CD4-positive, alpha-beta T cell treated with Interleukin-10 for 1 hour (primary cell): ENCODE data around the gene NPAT.
"Not testable (repeated sequence)": the region's sequence is repeated elsewhere in the genome, so short reads cannot be mapped to it uniquely, and the experiment has no call there.

Experiments
- DNase-seq: peaks from one replicate; pipeline ENCODE4 v3.0.0-alpha.2; 2020

NPAT gene

GRCh38 chr11:108147150-108147549 is 75.3 kb downstream of the NPAT start:
- DNase-seq: no peak

GRCh38 chr11:108144615-108145014 is 77.8 kb downstream of the NPAT start:
- no peak for DNase-seq

GRCh38 chr11:108142304-108142703 is 80.1 kb downstream of the NPAT start:
- no peak for DNase-seq

GRCh38 chr11:108137212-108137611 is 85.2 kb downstream of the NPAT start:
- no peak for DNase-seq

- DNase-seq: peak; percentile 35
Observed at GRCh38 chr11:108135845-108136544, 86.4 kb downstream of the NPAT start.

GRCh38 chr11:108132993-108133538 is 89.4 kb downstream of the NPAT start:
- not testable (repeated sequence) for DNase-seq

GRCh38 chr11:108131993-108132392 is 90.4 kb downstream of the NPAT start:
- DNase-seq: no peak

GRCh38 chr11:108128772-108129171 is 93.7 kb downstream of the NPAT start:
- no peak for DNase-seq

GRCh38 chr11:108125096-108125495 is 97.3 kb downstream of the NPAT start:
- no peak for DNase-seq

GRCh38 chr11:108122166-108122628 is 100.2 kb downstream of the NPAT start:
- DNase-seq: no peak

- peak; percentile 94 for DNase-seq
Observed at GRCh38 chr11:108121274-108122155, 100.9 kb downstream of the NPAT start, which contains the start of gene ACAT1. Gene ACAT1 (plus strand): TSS chr11:108121567. CDS start chr11:108121607, 40 bp downstream.

GRCh38 chr11:108120936-108121273 is 101.5 kb downstream of the NPAT start:
- DNase-seq: not testable (repeated sequence)

GRCh38 chr11:108117746-108118371 is 104.6 kb downstream of the NPAT start:
- DNase-seq: peak; percentile 55

- DNase-seq: no peak
Observed at GRCh38 chr11:108115500-108116140, 106.8 kb downstream of the NPAT start.

- no peak for DNase-seq
Observed at GRCh38 chr11:108112057-108112456, 110.4 kb downstream of the NPAT start.

GRCh38 chr11:108111126-108111525 is 111.3 kb downstream of the NPAT start:
- DNase-seq: no peak
